NCI-H2227 (cell line): ENCODE results near the gene DDX39A.
A peak's percentile ranks its signal among the peaks of the same experiment; 100 is the strongest.
"Not testable (repeated sequence)": the region's sequence is repeated elsewhere in the genome, so short reads cannot be mapped to it uniquely, and the experiment has no call there.

Source experiments
- DNase-seq: peaks from one replicate; lab custom pipeline; 2025; ENCODE audit not compliant: unreplicated experiment; lab: John Stamatoyannopoulos, UW

DDX39A gene

DNA sequence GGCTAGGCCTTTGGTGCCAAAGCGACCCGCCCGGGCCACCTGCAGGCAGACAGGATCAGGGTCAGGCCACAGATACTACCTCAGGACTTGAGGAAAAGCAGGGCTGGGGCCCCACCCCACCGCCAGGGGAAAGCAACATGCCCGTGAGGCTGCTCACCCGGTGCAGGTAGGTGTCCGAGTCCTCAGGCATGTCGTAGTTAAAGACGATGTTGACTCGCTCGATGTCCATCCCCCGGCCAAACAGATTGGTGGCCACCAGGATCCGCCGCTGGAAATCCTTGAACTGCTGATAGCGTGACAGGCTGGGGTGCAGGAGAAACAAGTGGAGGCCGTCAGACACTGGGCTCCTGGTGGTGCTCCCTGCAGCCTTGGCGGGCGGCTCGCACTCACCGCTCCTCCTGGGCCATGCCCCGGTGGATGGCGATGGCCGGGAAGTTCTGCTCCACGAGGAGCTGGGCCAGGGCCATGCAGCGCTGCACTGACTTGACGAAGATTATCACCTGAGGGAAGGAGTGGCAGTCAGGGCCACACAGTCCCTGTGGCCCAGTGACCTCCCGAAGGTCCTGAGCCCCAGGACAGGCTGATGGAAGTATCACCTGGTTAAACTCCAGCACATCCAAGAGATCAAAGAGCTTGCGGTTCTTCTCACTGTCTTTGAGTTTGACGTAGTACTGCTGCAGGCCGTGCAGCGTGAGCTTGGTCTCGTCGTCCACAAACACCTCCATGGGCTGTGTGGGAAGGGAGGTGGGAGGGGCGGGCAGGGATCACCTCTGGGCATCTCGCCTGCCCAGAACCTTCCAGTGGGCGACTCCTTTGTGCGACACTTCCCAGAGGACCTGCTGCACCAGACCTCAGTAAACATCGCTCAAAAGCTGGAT lies 9.8 kb downstream of the DDX39A start:
- DNase-seq = no peak

DNA sequence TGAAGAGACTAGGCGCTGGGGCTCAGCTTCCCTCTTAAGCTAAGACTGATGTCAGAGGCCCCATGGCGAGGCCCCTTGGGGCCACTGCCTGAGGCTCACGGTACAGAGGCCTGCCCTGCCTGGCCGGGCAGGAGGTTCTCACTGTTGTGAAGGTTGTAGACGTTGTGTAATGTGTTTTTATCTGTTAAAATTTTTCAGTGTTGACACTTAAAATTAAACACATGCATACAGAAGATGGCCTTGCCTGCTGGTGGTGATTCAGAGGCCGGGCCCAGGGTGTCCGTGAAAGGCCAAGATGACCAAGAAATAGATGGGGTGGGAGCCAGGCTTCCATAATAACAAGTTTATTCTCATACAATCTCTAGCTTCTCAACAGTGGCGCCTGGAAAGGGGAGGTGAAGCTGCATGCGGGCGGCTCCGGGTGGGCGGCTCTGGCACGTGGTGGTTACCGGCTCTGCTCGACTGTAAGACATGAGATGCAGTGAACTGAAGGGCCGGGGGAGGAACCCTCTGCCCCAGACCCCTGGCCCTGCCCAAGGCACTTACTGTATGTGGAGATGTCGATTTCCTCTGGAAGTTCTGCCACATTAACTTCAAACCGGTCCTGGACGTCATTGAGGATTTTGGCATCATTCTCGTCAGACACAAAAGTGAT lies 10.5 kb downstream of the DDX39A start:
- DNase-seq = no peak

DNA sequence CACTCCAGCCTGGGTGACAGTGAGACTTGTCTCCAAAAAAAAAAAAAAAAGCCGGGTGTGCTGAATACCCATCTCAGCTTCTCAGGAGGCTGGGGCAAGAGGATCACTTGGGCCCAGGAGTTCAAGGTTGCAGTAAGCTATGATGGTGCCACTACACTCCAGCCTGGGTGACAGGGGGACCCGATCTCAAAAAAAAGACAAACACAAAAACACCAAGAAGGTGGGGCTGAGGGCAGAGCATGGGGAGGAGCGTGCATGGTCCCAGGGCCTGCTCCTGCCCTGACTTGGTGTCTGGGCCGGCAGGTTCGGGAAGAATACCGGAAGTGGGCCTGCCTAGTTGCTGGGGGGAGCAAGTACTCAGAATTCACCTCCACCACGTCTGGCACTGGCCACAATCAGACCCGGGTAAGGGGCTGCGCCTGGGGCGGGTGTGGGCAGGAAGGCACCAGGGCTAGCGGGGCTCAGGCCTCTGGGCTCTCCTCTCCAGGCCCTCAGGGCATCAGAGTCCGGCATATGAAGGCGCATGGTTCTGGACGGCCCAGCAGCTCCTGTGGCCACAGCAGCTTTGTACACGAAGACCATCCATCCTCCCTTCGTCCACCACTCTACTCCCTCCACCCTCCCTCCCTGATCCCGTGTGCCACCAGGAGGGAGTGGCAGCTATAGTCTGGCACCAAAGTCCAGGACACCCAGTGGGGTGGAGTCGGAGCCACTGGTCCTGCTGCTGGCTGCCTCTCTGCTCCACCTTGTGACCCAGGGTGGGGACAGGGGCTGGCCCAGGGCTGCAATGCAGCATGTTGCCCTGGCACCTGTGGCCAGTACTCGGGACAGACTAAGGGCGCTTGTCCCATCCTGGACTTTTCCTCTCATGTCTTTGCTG lies 11.3 kb downstream of the DDX39A start:
- DNase-seq = no peak

GRCh38 chr19:14406645-14407401 lies 12.3 kb downstream of the DDX39A start:
- no peak for DNase-seq

GRCh38 chr19:14405758-14406644 lies 13.1 kb downstream of the DDX39A start:
- DNase-seq = peak; percentile 37

GRCh38 chr19:14405380-14405757 lies 13.8 kb downstream of the DDX39A start:
- no peak for DNase-seq

GRCh38 chr19:14404312-14404711 lies 14.8 kb downstream of the DDX39A start:
- DNase-seq = no peak

DNA sequence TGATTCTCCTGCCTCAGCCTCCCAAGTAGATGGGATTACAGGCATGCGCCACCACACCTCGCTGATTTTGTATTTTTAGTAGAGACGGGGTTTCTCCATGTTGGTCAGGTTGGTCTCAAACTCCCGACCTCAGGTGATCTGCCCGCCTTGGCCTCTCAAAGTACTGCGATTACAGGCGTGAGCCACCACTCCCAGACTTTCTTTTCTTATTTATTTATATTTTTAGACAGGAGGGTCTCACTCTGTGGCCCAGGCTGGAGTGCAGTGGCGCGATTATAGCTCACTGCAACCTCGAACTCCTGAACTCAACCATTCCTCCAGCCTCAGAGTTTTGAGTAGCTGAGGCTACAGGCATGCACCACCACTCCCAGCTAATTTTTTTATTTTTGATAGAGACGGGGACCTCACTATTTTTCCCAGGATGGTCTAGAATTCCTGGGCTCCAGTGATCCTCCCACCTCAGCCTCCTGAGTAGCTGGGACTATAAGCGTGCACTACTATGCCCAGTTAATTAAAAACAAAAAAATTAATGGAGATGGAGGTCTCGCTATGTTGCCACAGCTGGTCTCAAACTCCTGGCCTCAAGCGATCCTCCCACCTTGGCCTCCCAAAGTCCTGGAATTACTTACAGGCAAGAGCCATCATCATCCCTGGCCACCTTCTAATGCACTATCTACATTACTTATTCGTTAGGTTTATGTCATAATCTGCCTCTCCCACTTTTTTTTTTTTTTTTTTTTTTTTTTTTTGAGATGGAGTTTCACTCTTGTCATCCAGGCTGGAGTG lies 15.8 kb downstream of the DDX39A start:
- DNase-seq = not testable (repeated sequence)

GRCh38 chr19:14402332-14403144 lies 16.6 kb downstream of the DDX39A start:
- no peak for DNase-seq

- no peak for DNase-seq
Measured at GRCh38 chr19:14401468-14402195, 17.5 kb downstream of the DDX39A start.

DNA sequence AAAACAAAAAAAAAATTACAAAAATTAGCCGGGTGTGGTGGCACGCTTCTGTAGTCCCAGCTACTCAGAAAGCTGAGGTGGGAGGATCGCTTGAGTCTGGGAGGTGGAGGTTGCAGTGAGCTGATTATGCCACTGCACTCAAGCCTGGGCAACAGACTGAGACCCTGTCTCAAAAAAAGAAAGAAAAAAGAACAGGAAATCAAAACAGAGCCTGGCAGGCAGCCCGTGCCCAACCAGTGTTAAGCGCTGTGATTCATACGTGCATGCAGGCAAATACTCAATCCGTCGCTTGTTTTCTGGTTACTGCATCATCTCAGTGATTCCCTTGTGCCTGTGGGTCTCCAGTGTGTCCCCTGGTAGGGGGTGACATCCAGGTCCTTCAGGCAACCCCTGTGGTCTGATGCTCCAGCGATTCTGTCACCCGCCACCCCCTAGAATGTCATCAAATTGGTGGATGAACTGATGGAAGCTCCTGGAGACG lies 18.1 kb downstream of the DDX39A start:
- no peak for DNase-seq

- DNase-seq = not testable (repeated sequence)
Measured at GRCh38 chr19:14397168-14397567, 22.0 kb downstream of the DDX39A start.

DNA sequence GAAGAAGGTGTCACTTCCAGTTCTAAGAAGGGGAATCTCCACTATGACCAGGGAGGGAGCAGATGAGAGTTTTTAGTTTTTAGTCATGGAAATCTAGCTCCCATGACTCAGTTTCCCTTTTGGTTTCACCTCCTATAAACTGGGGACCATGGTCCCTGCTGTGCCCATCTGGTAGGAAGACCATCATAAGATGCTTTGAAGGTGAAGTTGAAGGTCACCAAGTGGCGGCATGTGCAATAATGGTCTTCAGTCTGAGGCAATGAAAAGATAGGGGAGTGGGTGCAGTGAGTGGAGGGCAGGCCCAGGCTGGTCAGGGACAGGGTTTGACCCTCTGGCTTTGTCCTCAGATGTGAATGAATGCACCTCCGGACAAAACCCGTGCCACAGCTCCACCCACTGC lies 22.4 kb downstream of the DDX39A start:
- DNase-seq = not testable (repeated sequence)

DNA sequence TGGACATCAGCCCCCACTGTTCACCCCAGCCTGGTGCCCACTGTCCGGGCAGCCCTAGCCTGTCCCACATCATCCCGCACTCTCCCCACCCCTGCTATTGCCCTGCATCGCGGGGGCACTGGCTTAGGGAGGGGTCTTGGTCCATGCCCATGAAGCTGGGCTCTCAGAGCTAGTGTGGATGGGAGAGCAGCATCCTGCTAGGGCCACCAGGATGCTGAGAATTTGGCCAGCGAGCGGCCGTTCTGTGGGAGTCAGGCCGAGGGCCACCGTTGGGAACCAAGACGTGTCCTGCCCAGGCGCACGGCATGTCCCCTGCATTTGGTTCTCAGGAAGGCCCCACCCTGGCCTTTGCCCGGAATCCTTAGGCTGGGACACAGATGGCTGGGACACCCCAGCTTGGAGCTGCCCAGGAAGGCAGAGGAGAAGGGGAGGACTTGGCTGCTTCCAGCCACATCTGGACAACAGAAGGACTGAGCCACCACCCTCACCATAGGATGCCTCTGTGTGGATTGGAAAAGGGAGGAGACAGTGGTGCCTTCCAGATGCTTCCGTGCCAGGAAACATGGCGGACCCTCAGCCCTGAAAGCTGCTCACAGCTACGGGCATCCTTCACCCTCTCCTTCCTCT lies 23.3 kb downstream of the DDX39A start:
- no peak for DNase-seq

GRCh38 chr19:14395262-14395661 lies 23.9 kb downstream of the DDX39A start:
- DNase-seq = no peak

- DNase-seq = no peak
Measured at GRCh38 chr19:14394167-14394566, 25.0 kb downstream of the DDX39A start.

DNA sequence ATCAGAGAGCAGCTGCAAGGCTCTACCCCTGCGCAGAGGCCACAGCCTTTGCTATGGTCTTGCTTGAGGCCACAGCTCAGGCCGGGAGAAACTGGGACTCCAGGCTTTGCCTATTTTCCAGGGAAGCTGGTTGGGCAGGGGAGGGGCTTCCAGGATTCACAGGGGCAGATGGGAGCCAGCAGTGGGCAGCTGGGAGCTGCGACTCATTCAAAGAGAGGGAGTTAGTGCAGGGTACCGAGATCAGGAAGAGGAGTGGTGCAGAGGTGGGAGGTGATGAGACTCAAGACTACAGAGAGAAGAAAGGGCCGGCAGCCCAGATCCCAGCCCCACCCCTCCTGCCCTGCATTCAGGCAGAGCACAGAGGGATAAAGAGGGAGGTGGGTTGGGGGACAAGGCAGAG lies 25.8 kb downstream of the DDX39A start:
- DNase-seq = no peak
